ENCODE data around the gene P2RY8.
"Not testable (repeated sequence)": the region's sequence is repeated elsewhere in the genome, so short reads cannot be mapped to it uniquely, and the experiment has no call there.

P2RY8 gene

GRCh38 chrX:1480082-1480785, 56.8 kb downstream of the P2RY8 start:
- H3K27me3 ChIP-seq (ENCODE audit: control insufficient read depth, insufficient read depth, low read length), result peaks cover 2% of the 10 kb centered on the region
- no peaks in the 10 kb centered on the region for H3K36me3 ChIP-seq (ENCODE audit: control insufficient read depth, insufficient read depth, low read length)
- H3K4me3 ChIP-seq (ENCODE audit: low read depth, low read length), result no peak overlapping the region
- H3K9me3 ChIP-seq (ENCODE audit: control insufficient read depth, insufficient read depth, low read length), result no peaks in the 10 kb centered on the region
- H3K9ac ChIP-seq (ENCODE audit: low read depth, low read length), result no peak overlapping the region
- no peaks in the 10 kb centered on the region for H3K4me1 ChIP-seq (ENCODE audit: control insufficient read depth, insufficient read depth, low read length)

GRCh38 chrX:1477801-1478458, 59.1 kb downstream of the P2RY8 start:
- Histone ChIP-seq H3K36me3 (ENCODE audit: control insufficient read depth, insufficient read depth, low read length) (no peaks in the 10 kb centered on the region), H3K27me3 (ENCODE audit: control insufficient read depth, insufficient read depth, low read length) (peaks cover 2% of the 10 kb centered on the region), H3K9ac (ENCODE audit: low read depth, low read length) (no peak overlapping the region), H3K9me3 (ENCODE audit: control insufficient read depth, insufficient read depth, low read length) (no peaks in the 10 kb centered on the region), H3K4me3 (ENCODE audit: low read depth, low read length) (no peak overlapping the region), H3K4me1 (ENCODE audit: control insufficient read depth, insufficient read depth, low read length) (no peaks in the 10 kb centered on the region)

GRCh38 chrX:1477229-1477628, 59.8 kb downstream of the P2RY8 start:
- Histone ChIP-seq H3K4me1 (ENCODE audit: control insufficient read depth, insufficient read depth, low read length) (no peaks in the 10 kb centered on the region), H3K9ac (ENCODE audit: low read depth, low read length) (no peak overlapping the region), H3K9me3 (ENCODE audit: control insufficient read depth, insufficient read depth, low read length) (no peaks in the 10 kb centered on the region), H3K27me3 (ENCODE audit: control insufficient read depth, insufficient read depth, low read length) (peaks cover 2% of the 10 kb centered on the region), H3K4me3 (ENCODE audit: low read depth, low read length) (no peak overlapping the region), H3K36me3 (ENCODE audit: control insufficient read depth, insufficient read depth, low read length) (no peaks in the 10 kb centered on the region)

- no peaks in the 10 kb centered on the region for H3K9me3 ChIP-seq (ENCODE audit: control insufficient read depth, insufficient read depth, low read length)
- no peak overlapping the region for H3K9ac ChIP-seq (ENCODE audit: low read depth, low read length)
- H3K4me1 ChIP-seq (ENCODE audit: control insufficient read depth, insufficient read depth, low read length), result no peaks in the 10 kb centered on the region
- H3K4me3 ChIP-seq (ENCODE audit: low read depth, low read length), result no peak overlapping the region
- H3K27me3 ChIP-seq (ENCODE audit: control insufficient read depth, insufficient read depth, low read length), result peaks cover 2% of the 10 kb centered on the region
- no peaks in the 10 kb centered on the region for H3K36me3 ChIP-seq (ENCODE audit: control insufficient read depth, insufficient read depth, low read length)
Measured at GRCh38 chrX:1476682-1477081, 60.3 kb downstream of the P2RY8 start.

GRCh38 chrX:1475881-1476280, 61.1 kb downstream of the P2RY8 start:
- no peak overlapping the region for H3K9ac ChIP-seq (ENCODE audit: low read depth, low read length)
- H3K27me3 ChIP-seq (ENCODE audit: control insufficient read depth, insufficient read depth, low read length), result peaks cover 2% of the 10 kb centered on the region
- H3K4me1 ChIP-seq (ENCODE audit: control insufficient read depth, insufficient read depth, low read length), result peaks cover 2% of the 10 kb centered on the region
- no peaks in the 10 kb centered on the region for H3K36me3 ChIP-seq (ENCODE audit: control insufficient read depth, insufficient read depth, low read length)
- no peak overlapping the region for H3K4me3 ChIP-seq (ENCODE audit: low read depth, low read length)
- no peaks in the 10 kb centered on the region for H3K9me3 ChIP-seq (ENCODE audit: control insufficient read depth, insufficient read depth, low read length)

GRCh38 chrX:1475481-1475880, 61.5 kb downstream of the P2RY8 start:
- Histone ChIP-seq H3K27me3 (ENCODE audit: control insufficient read depth, insufficient read depth, low read length) (peaks cover 2% of the 10 kb centered on the region), H3K36me3 (ENCODE audit: control insufficient read depth, insufficient read depth, low read length) (no peaks in the 10 kb centered on the region), H3K9ac (ENCODE audit: low read depth, low read length) (no peak overlapping the region), H3K9me3 (ENCODE audit: control insufficient read depth, insufficient read depth, low read length) (no peaks in the 10 kb centered on the region), H3K4me3 (ENCODE audit: low read depth, low read length) (no peak overlapping the region), H3K4me1 (ENCODE audit: control insufficient read depth, insufficient read depth, low read length) (peaks cover 2% of the 10 kb centered on the region)

GRCh38 chrX:1474593-1474992, 62.4 kb downstream of the P2RY8 start:
- not testable (repeated sequence) for H3K9me3 ChIP-seq (ENCODE audit: control insufficient read depth, insufficient read depth, low read length); H3K36me3 ChIP-seq (ENCODE audit: control insufficient read depth, insufficient read depth, low read length); H3K9ac ChIP-seq (ENCODE audit: low read depth, low read length); H3K4me3 ChIP-seq (ENCODE audit: low read depth, low read length); H3K4me1 ChIP-seq (ENCODE audit: control insufficient read depth, insufficient read depth, low read length); H3K27me3 ChIP-seq (ENCODE audit: control insufficient read depth, insufficient read depth, low read length)

GRCh38 chrX:1472975-1473374, 64.0 kb downstream of the P2RY8 start:
- peaks cover 2% of the 10 kb centered on the region for H3K4me1 ChIP-seq (ENCODE audit: control insufficient read depth, insufficient read depth, low read length)

GRCh38 chrX:1468250-1468772, 68.7 kb downstream of the P2RY8 start:
- Histone ChIP-seq H3K9me3 (ENCODE audit: control insufficient read depth, insufficient read depth, low read length) (no peaks in the 10 kb centered on the region), H3K4me1 (ENCODE audit: control insufficient read depth, insufficient read depth, low read length) (peaks cover 2% of the 10 kb centered on the region), H3K4me3 (ENCODE audit: low read depth, low read length) (no peak overlapping the region), H3K36me3 (ENCODE audit: control insufficient read depth, insufficient read depth, low read length) (no peaks in the 10 kb centered on the region), H3K27me3 (ENCODE audit: control insufficient read depth, insufficient read depth, low read length) (peaks cover 47% of the 10 kb centered on the region), H3K9ac (ENCODE audit: low read depth, low read length) (no peak overlapping the region)

More at GRCh38 chrX:1472975-1473374, 64.0 kb downstream of the P2RY8 start:
- Histone ChIP-seq H3K27me3 (ENCODE audit: control insufficient read depth, insufficient read depth, low read length) (peaks cover 2% of the 10 kb centered on the region), H3K9me3 (ENCODE audit: control insufficient read depth, insufficient read depth, low read length) (no peaks in the 10 kb centered on the region), H3K9ac (ENCODE audit: low read depth, low read length) (no peak overlapping the region), H3K4me3 (ENCODE audit: low read depth, low read length) (no peak overlapping the region), H3K36me3 (ENCODE audit: control insufficient read depth, insufficient read depth, low read length) (no peaks in the 10 kb centered on the region)

GRCh38 chrX:1466971-1467561, 69.9 kb downstream of the P2RY8 start:
- Histone ChIP-seq H3K4me1 (ENCODE audit: control insufficient read depth, insufficient read depth, low read length) (peaks cover 2% of the 10 kb centered on the region), H3K4me3 (ENCODE audit: low read depth, low read length) (no peak overlapping the region), H3K9me3 (ENCODE audit: control insufficient read depth, insufficient read depth, low read length) (no peaks in the 10 kb centered on the region), H3K27me3 (ENCODE audit: control insufficient read depth, insufficient read depth, low read length) (peaks cover 52% of the 10 kb centered on the region), H3K9ac (ENCODE audit: low read depth, low read length) (no peak overlapping the region), H3K36me3 (ENCODE audit: control insufficient read depth, insufficient read depth, low read length) (no peaks in the 10 kb centered on the region)

- H3K4me1 ChIP-seq (ENCODE audit: control insufficient read depth, insufficient read depth, low read length), result no peaks in the 10 kb centered on the region
- peak overlapping the region; percentile 49 for H3K4me3 ChIP-seq (ENCODE audit: low read depth, low read length)
- no peak overlapping the region for H3K9ac ChIP-seq (ENCODE audit: low read depth, low read length)
- peaks cover 52% of the 10 kb centered on the region for H3K27me3 ChIP-seq (ENCODE audit: control insufficient read depth, insufficient read depth, low read length)
- H3K9me3 ChIP-seq (ENCODE audit: control insufficient read depth, insufficient read depth, low read length), result no peaks in the 10 kb centered on the region
- no peaks in the 10 kb centered on the region for H3K36me3 ChIP-seq (ENCODE audit: control insufficient read depth, insufficient read depth, low read length)
Measured at GRCh38 chrX:1466232-1466661, 70.7 kb downstream of the P2RY8 start.

All from iPS-15b (cell line).